Measurements from ENCODE around the gene SLC25A27. TPM values are rescaled to one million over a fixed set of nuclear protein-coding genes. Genes with fewer than 3 reads are reported as not detected.

Gene SLC25A27
- polyA plus RNA-seq, 4 donors: 22.9 to 76.0 (median 42.9) TPM

DNA sequence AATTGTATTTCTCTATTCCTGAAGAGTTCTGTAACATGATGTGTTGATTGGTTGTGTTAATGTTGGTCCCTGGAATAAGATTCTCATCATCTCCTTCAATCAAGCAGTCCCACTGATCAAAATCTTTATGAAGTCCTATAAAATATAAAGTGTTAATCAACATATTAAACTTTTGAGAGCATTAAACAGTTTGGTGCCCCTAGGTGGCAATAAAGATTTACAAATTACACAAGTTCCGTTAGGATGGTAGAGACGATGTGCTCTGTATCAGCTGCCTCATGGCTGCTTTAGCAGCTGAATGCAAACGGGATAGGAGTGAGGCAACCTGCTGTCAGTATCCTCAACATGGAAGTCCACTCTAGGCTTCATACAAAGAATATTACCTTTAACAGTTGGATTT is 51.8 kb downstream of the SLC25A27 start:
- DNase-seq (ENCODE audit: low read depth in 4 of 4, low spot score in 2 of 4): peak in 1 of 4 donors; percentile 5

DNA sequence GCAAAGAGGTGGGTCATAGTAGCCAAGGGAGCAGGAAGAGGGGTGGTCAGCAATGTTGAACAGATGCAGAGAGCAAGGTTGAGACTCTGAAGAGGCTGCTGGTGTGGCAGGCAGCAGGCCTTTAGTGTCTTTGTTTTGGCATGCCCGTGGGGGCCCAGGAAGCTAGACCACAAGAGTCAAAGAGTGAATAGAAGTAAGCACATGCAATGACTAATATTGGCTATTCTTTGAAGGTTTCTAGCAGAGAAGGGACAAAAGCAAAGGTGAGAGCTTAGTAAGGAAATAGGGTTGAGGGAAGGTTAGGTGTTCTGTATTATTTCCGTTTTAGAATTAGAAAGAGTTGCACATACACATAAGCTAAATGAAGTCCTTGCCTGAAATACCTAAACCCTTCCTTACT is 53.7 kb downstream of the SLC25A27 start:
- no peak for DNase-seq (ENCODE audit: low read depth in 4 of 4, low spot score in 2 of 4)

DNA sequence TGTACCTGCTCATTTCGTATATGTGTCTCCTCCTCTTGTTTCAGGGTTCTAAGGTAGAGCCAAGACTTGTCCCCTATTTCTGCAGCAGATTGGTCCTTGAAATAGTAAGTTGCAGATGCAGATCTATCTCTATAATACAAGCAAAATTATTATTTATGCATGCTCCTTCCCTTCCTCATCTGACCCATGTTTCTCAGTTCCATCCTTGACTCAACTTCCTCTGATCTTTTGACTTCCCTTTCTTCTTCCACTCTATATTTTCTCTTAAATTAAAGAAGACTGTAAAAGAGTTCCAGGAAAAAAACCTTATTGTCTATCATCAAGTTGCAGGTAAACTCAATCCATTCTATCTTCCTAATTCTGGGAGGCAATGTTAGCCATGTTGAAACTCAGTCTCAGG is 58.7 kb downstream of the SLC25A27 start:
- no peak for DNase-seq (ENCODE audit: low read depth in 4 of 4, low spot score in 2 of 4)

DNA sequence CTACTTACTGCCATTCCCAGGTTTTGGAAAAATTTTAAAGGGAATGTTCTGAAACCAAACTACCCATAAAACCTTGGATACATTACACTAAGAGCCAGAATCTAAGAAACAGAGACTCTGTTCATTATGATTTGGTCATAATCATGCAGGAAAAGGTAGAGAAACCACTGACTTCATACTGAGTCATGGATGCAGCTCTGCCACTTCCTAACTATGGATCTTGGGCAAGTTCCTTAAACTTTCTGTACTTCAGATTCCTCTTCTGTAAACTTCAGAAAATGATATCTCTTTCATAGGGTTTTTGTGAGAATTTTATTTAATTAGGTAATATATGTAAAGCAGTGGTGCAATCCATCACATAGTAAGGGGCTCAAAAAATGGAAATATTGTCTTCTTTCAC is 62.4 kb downstream of the SLC25A27 start:
- DNase-seq (ENCODE audit: low read depth in 4 of 4, low spot score in 2 of 4): no peak

DNA sequence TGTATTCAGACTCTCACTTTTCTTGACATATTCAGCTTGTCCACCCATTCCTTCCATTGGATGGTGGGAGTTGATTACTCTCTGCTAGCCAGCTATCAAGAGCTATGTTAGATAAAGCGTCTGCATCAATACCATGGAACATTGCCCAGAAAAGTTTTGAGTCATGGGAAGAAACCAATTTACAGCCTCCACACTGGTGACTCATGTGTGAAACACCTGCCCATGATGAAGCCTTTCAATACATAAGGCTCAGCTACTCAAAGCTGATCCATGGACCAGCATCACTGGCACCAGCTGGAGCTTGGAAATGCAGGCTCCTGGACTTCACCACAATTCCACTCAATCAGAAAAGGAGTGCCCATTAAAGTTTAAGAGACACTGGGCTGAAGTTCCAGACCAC is 66.3 kb downstream of the SLC25A27 start:
- DNase-seq (ENCODE audit: low read depth in 4 of 4, low spot score in 2 of 4): no peak

DNA sequence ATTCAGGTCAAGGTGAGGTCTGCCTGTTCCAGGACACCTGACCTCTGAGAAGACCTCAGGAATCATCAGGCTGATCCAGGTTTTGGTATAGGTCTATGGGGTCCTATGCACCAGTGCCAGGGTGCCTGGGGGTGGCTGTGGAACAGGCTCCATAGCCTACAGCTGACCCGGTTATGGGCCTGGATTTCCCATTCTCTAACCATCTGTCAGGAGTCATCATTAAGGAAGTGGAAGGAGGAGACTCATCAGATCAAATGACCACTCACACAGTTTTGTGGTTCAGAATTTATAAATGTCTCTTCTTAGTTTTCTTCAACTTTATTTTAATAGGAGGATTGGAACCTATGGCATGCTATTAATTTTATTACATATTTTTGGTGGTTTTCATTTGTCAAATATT is 67.6 kb downstream of the SLC25A27 start:
- DNase-seq (ENCODE audit: low read depth in 4 of 4, low spot score in 2 of 4): no peak

Other genes with a start within 250 kb of the SLC25A27 start
- 10 to 100 TPM; 19.9 to 28.9 (median 21.9) TPM for gene RCAN2, start 161.5 kb upstream of the SLC25A27 start, polyA plus RNA-seq (ENCODE audit: insufficient read length in 4 of 4)
- 1 to 10 TPM; 6.3 to 8.6 (median 7.5) TPM for gene CYP39A1, start 157 bp upstream of the SLC25A27 start, polyA plus RNA-seq (ENCODE audit: insufficient read length in 4 of 4)
- 1 to 10 TPM; 1.1 to 5.4 (median 2.4) TPM for gene TDRD6, start 34.9 kb downstream of the SLC25A27 start, polyA plus RNA-seq (ENCODE audit: insufficient read length in 4 of 4)
- 1 to 10 TPM; 2.0 to 3.1 (median 2.4) TPM for gene PLA2G7, start 82.4 kb downstream of the SLC25A27 start, polyA plus RNA-seq (ENCODE audit: insufficient read length in 4 of 4)
- gene ANKRD66, start 94.0 kb downstream of the SLC25A27 start, polyA plus RNA-seq (ENCODE audit: insufficient read length in 4 of 4): under 1 TPM in 1 of 4 donors, not detected in 3; 0.06 TPM
- gene MEP1A, start 140.4 kb downstream of the SLC25A27 start, polyA plus RNA-seq (ENCODE audit: insufficient read length in 4 of 4): under 1 TPM in 1 of 4 donors, not detected in 3; 0.07 TPM

Data from left renal cortex interstitium (tissue), 4 donors.